CD8-positive, alpha-beta memory T cell (primary cell): Measurements from ENCODE around the gene ADGRF5. TPM values are rescaled to one million over a fixed set of nuclear protein-coding genes. Genes with fewer than 3 reads are reported as not detected.

Experiments
- CTCF ChIA-PET: fragments of 350-600 bp; sonication (Branson Sonifier 250); formaldehyde crosslinking; loops from one replicate; lab custom pipeline; 2021; ENCODE audit warnings: antibody characterized with exemption; lab: Charles Lee
- POLR2A ChIA-PET: fragments of 350-600 bp; sonication (Branson Sonifier 250); formaldehyde crosslinking; loops from one replicate; lab custom pipeline; 2021; ENCODE audit warnings: antibody characterized with exemption; lab: Charles Lee
- DNase-seq, 5 donors: peaks; one replicate each; pipeline versions ENCODE4 v3.0.0 to v3.0.0-alpha.2; 2020 to 2022; ENCODE audit warnings: mixed read lengths in 1 of 5
- H3K27ac ChIP-seq: one replicate; pipeline ENCODE4 v1.7.0; 2013; ENCODE audit warnings: low read depth, mild to moderate bottlenecking, low read length, moderate library complexity
- H3K27me3 ChIP-seq: 2 replicates; pipeline ENCODE4 v1.7.0; 2013; ENCODE audit warnings: low read length, mild to moderate bottlenecking; ENCODE audit not compliant: insufficient read depth, poor library complexity, severe bottlenecking
- H3K36me3 ChIP-seq: 2 replicates; pipeline ENCODE4 v1.7.0; 2013; ENCODE audit warnings: mild to moderate bottlenecking, low read length, moderate library complexity; ENCODE audit not compliant: insufficient read depth
- H3K4me1 ChIP-seq: 2 replicates; pipeline ENCODE4 v1.7.0; 2013; ENCODE audit warnings: mild to moderate bottlenecking, low read length, moderate library complexity; ENCODE audit not compliant: insufficient read depth
- H3K4me3 ChIP-seq: 2 replicates; pipeline ENCODE4 v1.7.0; 2013; ENCODE audit warnings: mild to moderate bottlenecking, low read length
- H3K9me3 ChIP-seq: 2 replicates; pipeline ENCODE4 v1.7.0; 2013; ENCODE audit warnings: mild to moderate bottlenecking, low read length
- H3K27ac Mint-ChIP-seq, 8 donors: one replicate each; pipeline ENCODE4 v1.8.0; 2020 to 2021; ENCODE audit warnings: mixed read lengths in 8 of 8, mild to moderate bottlenecking in 6 of 8, inconsistent platforms in 3 of 8, moderate library complexity in 3 of 8
- H3K27me3 Mint-ChIP-seq, 2 donors: one replicate each; pipeline ENCODE4 v1.8.0; 2020 to 2021; ENCODE audit warnings: mixed read lengths in 2 of 2, mild to moderate bottlenecking in 1 of 2, moderate library complexity in 1 of 2
- H3K36me3 Mint-ChIP-seq, 3 donors: one replicate each; pipeline ENCODE4 v1.8.0; 2020 to 2021; ENCODE audit warnings: mixed read lengths in 3 of 3, inconsistent platforms in 1 of 3, mild to moderate bottlenecking in 1 of 3
- H3K4me1 Mint-ChIP-seq, 3 donors: one replicate each; pipeline ENCODE4 v1.8.0; 2020 to 2021; ENCODE audit warnings: mixed read lengths in 3 of 3, inconsistent platforms in 1 of 3, mild to moderate bottlenecking in 1 of 3
- H3K4me3 Mint-ChIP-seq, 7 donors: one replicate each; pipeline ENCODE4 v1.8.0; 2020 to 2021; ENCODE audit warnings: mixed read lengths in 7 of 7, mild to moderate bottlenecking in 6 of 7, moderate library complexity in 4 of 7, inconsistent platforms in 2 of 7
- H3K9me3 Mint-ChIP-seq, 5 donors: one replicate each; pipeline ENCODE4 v1.8.0; 2020 to 2022; ENCODE audit warnings: mixed read lengths in 5 of 5, mild to moderate bottlenecking in 3 of 5, moderate library complexity in 2 of 5, inconsistent platforms in 1 of 5
- polyA plus RNA-seq: library from polyadenylated mRNA; unstranded; fragments of 300-500 nt; fragmentation: Illumina TruSeq; gene quantifications from one replicate; pipeline ENCODE4 v1.2.3, GENCODE V29; 2021
- total RNA-seq, 2 experiments: library from RNA; stranded (reverse); gene quantifications; one replicate each; pipeline ENCODE4 v1.2.3, GENCODE V29; 2021

ADGRF5 gene
- total and polyA plus RNA-seq, 3 experiments from 2014 or later: not detected

DNA sequence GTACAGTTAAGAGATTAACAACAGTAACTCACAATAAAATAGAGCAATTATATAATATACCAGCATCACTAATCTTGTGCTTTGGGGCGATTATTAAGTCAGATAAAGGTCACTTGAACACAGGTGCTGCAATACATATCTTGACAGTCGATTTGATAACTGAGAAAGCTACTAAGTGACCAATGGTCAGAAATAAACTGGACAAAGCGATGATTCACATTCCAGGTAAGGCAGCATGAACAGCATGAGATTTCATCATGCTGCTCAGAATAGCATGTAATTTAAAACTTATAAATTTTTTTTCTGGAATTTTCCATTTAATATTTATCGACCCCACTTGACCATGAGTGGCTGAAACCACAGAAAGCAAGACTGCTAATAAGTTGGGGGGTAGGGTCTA lies 15.9 kb upstream of the ADGRF5 start:
- Histone ChIP-seq H3K9me3 (no peaks in the 10 kb centered on the region), H3K4me3 (no peak overlapping the region), H3K27me3 (no peaks in the 10 kb centered on the region), H3K27ac (no peak overlapping the region), H3K4me1 (no peaks in the 10 kb centered on the region), H3K36me3 (no peaks in the 10 kb centered on the region)
- Mint-ChIP-seq H3K9me3 (peaks cover 0 to 5% (median 0%) of the 10 kb centered on the region in 5 donors), H3K4me1 (no peaks in the 10 kb centered on the region), H3K27me3 (peaks cover 0 to 16% of the 10 kb centered on the region in 2 donors), H3K27ac (no peak overlapping the region), H3K36me3 (no peaks in the 10 kb centered on the region), H3K4me3 (no peak overlapping the region)
- ChIA-PET CTCF (no interaction called here), POLR2A (no interaction called here)
- DNase-seq: no peak

DNA sequence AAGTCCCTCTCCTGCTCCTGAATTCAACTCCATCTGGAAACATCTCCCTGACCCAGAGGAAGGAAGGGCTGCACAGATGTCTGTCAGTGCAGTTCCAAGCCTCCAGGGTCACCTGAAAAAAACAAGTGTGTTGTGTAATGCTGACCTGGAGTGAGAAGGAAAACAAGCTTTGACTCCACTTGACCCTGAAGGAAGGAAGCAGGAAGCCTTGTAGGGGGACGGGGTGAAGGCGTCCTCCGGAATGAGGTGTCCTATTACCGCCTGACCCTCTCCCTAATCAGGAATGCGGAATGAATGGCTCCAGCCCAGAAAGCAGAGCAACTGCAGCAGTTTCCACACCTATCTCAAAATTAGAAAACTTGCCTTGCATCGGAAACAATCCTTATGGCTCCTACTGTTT lies 13.9 kb upstream of the ADGRF5 start:
- no peak for DNase-seq
- POLR2A ChIA-PET: no interaction called here
- CTCF ChIA-PET: no interaction called here
- no peaks in the 10 kb centered on the region for H3K4me1 Mint-ChIP-seq
- H3K36me3 Mint-ChIP-seq: no peaks in the 10 kb centered on the region
- H3K27ac Mint-ChIP-seq: no peak overlapping the region
- no peak overlapping the region for H3K4me3 Mint-ChIP-seq
- no peaks in the 10 kb centered on the region for H3K36me3 ChIP-seq
- no peaks in the 10 kb centered on the region for H3K4me1 ChIP-seq
- H3K9me3 ChIP-seq: no peaks in the 10 kb centered on the region
- no peaks in the 10 kb centered on the region for H3K27me3 ChIP-seq
- H3K27me3 Mint-ChIP-seq: peaks cover 3 to 16% of the 10 kb centered on the region in 2 donors
- no peaks in the 10 kb centered on the region for H3K9me3 Mint-ChIP-seq
- no peak overlapping the region for H3K27ac ChIP-seq
- H3K4me3 ChIP-seq: no peak overlapping the region

DNA sequence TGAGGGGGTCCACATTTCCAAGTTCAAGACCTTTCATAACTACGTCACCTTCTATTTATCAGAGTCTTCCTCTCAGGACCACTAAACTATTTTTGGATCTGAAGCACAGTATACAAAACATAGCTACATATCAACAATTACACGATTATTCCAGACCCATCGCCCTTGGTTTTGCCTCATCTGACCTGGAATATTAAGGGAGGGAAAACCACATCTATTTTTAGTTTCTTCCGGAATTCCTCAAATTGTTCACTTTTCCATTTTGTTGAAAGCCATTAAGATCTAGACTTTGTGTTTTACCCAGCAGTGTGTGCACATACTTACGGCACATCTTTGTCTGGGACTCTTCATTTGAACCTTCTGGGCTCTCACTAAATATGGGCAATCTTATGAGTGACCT lies 12.0 kb upstream of the ADGRF5 start:
- ChIA-PET CTCF (no interaction called here), POLR2A (no interaction called here)
- no peak overlapping the region for H3K4me3 ChIP-seq
- no peaks in the 10 kb centered on the region for H3K9me3 Mint-ChIP-seq
- H3K27ac Mint-ChIP-seq: no peak overlapping the region
- H3K36me3 Mint-ChIP-seq: no peaks in the 10 kb centered on the region
- no peak for DNase-seq
- no peaks in the 10 kb centered on the region for H3K4me1 Mint-ChIP-seq
- no peaks in the 10 kb centered on the region for H3K4me1 ChIP-seq
- peaks cover 3 to 13% of the 10 kb centered on the region in 2 donors for H3K27me3 Mint-ChIP-seq
- no peaks in the 10 kb centered on the region for H3K27me3 ChIP-seq
- H3K9me3 ChIP-seq: no peaks in the 10 kb centered on the region
- H3K36me3 ChIP-seq: no peaks in the 10 kb centered on the region
- H3K27ac ChIP-seq: no peak overlapping the region
- H3K4me3 Mint-ChIP-seq: no peak overlapping the region

DNA sequence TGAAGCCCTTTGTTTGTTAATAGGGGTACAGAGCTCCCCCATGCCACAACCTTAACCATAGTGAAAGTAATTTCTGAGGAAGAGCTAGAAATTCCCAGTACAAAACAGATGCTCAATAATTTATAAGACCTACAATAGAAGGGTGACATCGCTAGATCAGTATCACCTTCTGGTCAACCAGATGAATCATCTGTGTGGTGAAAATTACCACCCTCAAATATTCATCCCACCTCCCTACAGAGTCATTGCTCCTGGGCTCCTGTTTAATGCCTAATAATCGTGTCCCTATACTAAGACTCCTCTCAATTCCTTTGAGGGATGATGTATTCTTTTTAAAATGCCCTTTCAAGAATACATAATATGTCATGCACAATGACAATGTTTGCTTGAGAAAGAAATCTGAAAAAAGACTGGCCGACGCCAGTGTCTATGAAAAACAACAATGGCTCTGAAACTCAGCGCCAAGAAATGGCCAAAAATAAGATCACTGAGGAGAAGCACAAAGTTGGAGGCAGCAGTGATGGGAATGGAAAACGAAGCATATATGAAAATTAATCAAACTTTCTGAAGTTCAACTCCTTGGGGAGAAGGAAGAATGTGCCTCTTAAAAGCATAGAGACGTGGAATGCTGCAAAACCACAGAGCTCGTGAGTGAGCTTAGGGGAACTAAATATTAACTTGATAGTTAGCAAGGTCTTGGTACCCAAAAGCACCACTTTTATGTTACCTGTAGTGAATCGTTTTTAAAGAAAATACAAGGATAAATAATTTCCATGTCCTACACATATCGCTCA lies 11.0 kb upstream of the ADGRF5 start:
- Histone ChIP-seq H3K27me3 (no peaks in the 10 kb centered on the region), H3K4me3 (no peak overlapping the region), H3K9me3 (no peaks in the 10 kb centered on the region), H3K4me1 (no peaks in the 10 kb centered on the region), H3K27ac (no peak overlapping the region), H3K36me3 (no peaks in the 10 kb centered on the region)
- H3K36me3 Mint-ChIP-seq: no peaks in the 10 kb centered on the region
- ChIA-PET POLR2A (no interaction called here), CTCF (no interaction called here)
- no peaks in the 10 kb centered on the region for H3K4me1 Mint-ChIP-seq
- H3K4me3 Mint-ChIP-seq: no peak overlapping the region
- peaks cover 0 to 3% (median 0%) of the 10 kb centered on the region in 5 donors for H3K9me3 Mint-ChIP-seq
- H3K27ac Mint-ChIP-seq: no peak overlapping the region
- no peak for DNase-seq
- peaks cover 3 to 7% of the 10 kb centered on the region in 2 donors for H3K27me3 Mint-ChIP-seq

DNA sequence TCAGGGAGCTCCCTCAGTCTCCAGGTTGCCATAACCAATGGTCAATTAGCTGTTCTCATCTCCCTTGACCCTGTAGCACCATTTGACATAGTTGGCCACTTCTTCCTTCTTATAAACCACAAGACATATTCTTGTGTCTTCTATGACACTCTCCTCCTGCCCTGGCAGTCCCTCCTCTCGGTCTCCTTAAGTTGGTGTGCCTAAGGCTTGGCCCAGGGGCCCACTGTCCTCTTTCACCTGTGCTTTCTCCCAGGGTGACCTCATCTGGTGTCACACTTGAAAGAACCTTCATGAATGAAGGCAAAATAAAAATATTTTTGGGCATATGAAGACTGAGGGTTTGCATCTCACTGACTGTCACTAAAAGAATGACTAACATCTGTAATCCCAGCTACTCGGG lies 9.7 kb upstream of the ADGRF5 start:
- Mint-ChIP-seq H3K4me1 (no peaks in the 10 kb centered on the region), H3K27ac (no peak overlapping the region), H3K9me3 (peaks cover 0 to 3% (median 0%) of the 10 kb centered on the region in 5 donors), H3K4me3 (no peak overlapping the region), H3K36me3 (no peaks in the 10 kb centered on the region), H3K27me3 (peaks cover 3 to 4% of the 10 kb centered on the region in 2 donors)
- Histone ChIP-seq H3K4me3 (no peak overlapping the region), H3K9me3 (no peaks in the 10 kb centered on the region), H3K27me3 (no peaks in the 10 kb centered on the region), H3K4me1 (no peaks in the 10 kb centered on the region), H3K36me3 (no peaks in the 10 kb centered on the region), H3K27ac (no peak overlapping the region)
- ChIA-PET POLR2A (no interaction called here), CTCF (no interaction called here)
- DNase-seq: no peak

DNA sequence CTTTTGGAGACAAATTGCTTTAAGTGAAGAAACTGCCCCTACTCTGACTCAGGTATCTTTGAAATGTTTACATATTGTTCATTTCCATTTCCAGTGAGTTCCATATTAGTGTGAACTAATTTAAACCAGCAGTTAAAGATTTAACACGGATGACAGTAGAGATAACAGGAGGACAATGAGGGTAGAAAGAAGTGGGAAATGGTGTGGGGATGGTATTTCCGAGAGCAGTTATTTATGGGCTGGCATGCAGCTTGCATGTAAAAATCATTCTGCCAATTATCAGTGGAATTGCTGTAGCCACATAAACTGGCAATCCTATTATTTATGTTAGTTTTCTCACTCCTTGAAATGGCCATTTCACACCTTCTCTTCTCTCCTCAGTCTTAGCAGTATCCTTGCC lies 8.6 kb upstream of the ADGRF5 start:
- Mint-ChIP-seq H3K27me3 (peaks cover 0 to 3% of the 10 kb centered on the region in 2 donors), H3K4me1 (no peaks in the 10 kb centered on the region), H3K4me3 (no peak overlapping the region), H3K27ac (no peak overlapping the region), H3K36me3 (no peaks in the 10 kb centered on the region), H3K9me3 (peaks cover 0 to 3% (median 0%) of the 10 kb centered on the region in 5 donors)
- Histone ChIP-seq H3K27me3 (no peaks in the 10 kb centered on the region), H3K36me3 (no peaks in the 10 kb centered on the region), H3K27ac (no peak overlapping the region), H3K4me1 (no peaks in the 10 kb centered on the region), H3K4me3 (no peak overlapping the region), H3K9me3 (no peaks in the 10 kb centered on the region)
- ChIA-PET POLR2A (no interaction called here), CTCF (no interaction called here)
- DNase-seq: no peak

DNA sequence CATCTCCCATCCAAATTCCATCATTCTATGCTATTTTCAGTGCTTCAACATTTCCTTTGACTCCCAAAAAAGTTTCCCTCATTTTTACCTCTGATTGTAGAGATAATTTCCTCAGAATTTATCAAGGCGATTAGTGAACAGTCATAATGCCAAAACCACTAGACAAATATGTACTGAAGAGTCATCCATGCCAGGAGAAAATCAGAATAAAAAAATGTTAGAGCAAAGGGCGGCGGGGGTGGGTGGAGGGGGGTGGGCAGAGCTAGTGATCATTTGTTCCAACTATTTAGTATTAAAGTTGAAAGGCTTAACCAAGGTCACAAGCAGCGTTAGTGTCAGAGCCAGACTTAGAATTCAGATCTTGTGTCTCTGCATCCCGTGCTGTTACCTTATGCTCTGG lies 5.3 kb upstream of the ADGRF5 start:
- H3K27ac Mint-ChIP-seq: no peak overlapping the region
- Histone ChIP-seq H3K4me1 (no peaks in the 10 kb centered on the region), H3K27me3 (no peaks in the 10 kb centered on the region), H3K4me3 (no peak overlapping the region), H3K27ac (no peak overlapping the region), H3K36me3 (no peaks in the 10 kb centered on the region), H3K9me3 (no peaks in the 10 kb centered on the region)
- ChIA-PET CTCF (no interaction called here), POLR2A (no interaction called here)
- no peak for DNase-seq
- peaks cover 0 to 3% (median 0%) of the 10 kb centered on the region in 5 donors for H3K9me3 Mint-ChIP-seq
- no peaks in the 10 kb centered on the region for H3K36me3 Mint-ChIP-seq
- H3K4me1 Mint-ChIP-seq: no peaks in the 10 kb centered on the region
- no peak overlapping the region for H3K4me3 Mint-ChIP-seq
- H3K27me3 Mint-ChIP-seq: peaks cover 0 to 3% of the 10 kb centered on the region in 2 donors

DNA sequence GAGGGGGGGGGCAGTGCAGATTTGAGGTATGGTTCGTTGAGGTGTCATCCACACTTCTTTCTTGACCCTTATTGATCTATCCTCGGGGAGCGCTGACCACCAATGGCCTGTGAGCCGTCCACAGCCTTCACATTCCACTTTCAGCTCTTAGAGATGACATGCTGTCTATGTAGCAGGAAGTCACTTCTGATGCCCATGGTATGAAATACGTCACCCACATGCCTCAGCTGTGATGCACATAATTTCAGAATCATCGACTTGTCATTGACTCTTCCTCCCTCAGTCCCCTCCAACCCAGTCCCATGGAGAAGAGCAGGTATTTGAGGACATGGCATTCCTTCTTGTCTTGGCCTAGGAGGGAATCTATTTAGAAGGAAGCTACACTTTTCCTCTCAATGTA lies 4.7 kb upstream of the ADGRF5 start:
- H3K9me3 ChIP-seq: no peaks in the 10 kb centered on the region
- DNase-seq: no peak
- no peak overlapping the region for H3K27ac Mint-ChIP-seq
- H3K36me3 ChIP-seq: no peaks in the 10 kb centered on the region
- H3K36me3 Mint-ChIP-seq: no peaks in the 10 kb centered on the region
- H3K4me3 Mint-ChIP-seq: no peak overlapping the region
- no peak overlapping the region for H3K4me3 ChIP-seq
- no peaks in the 10 kb centered on the region for H3K27me3 ChIP-seq
- POLR2A ChIA-PET: no interaction called here
- H3K4me1 ChIP-seq: no peaks in the 10 kb centered on the region
- peaks cover 0 to 2% of the 10 kb centered on the region in 2 donors for H3K27me3 Mint-ChIP-seq
- peaks cover 0 to 3% (median 0%) of the 10 kb centered on the region in 5 donors for H3K9me3 Mint-ChIP-seq
- H3K27ac ChIP-seq: no peak overlapping the region
- CTCF ChIA-PET: no interaction called here
- no peaks in the 10 kb centered on the region for H3K4me1 Mint-ChIP-seq
